HCT116 (cell line): Measurements from ENCODE around the gene GALNT13. TPM values are rescaled to one million over a fixed set of nuclear protein-coding genes. Genes with fewer than 3 reads are reported as not detected.

Experiments used
- ATAC-seq: fragments of 200-7000 bp; cut with Tn5 transposase; 2 replicates; pipeline ENCODE4 v1.9.1; 2020; ENCODE audit warnings: mild to moderate bottlenecking, moderate library complexity
- BruUV-seq: library from RNA; stranded (reverse); fragments of 400-500 nt; replicated peaks from 2 replicates; lab custom pipeline; 2021; lab: Mats Ljungman, UMichigan
- CTCF ChIA-PET: fragments of 300-600 bp; sonication (Branson Sonifier 250); formaldehyde crosslinking; loops from one replicate; lab custom pipeline; 2021; ENCODE audit warnings: antibody characterized with exemption; lab: Charles Lee
- POLR2A ChIA-PET: fragments of 300-600, 350-600 bp; sonication (Branson Sonifier 250); formaldehyde crosslinking; loops from one replicate; lab custom pipeline; 2021; ENCODE audit warnings: antibody characterized with exemption; lab: Charles Lee
- RAD21 ChIA-PET, 2 experiments: fragments of 300-600 bp; sonication (Branson Sonifier 250); formaldehyde crosslinking; loops; one replicate each; lab custom pipeline; 2023; ENCODE audit warnings: low total read pairs in 2 of 2; ENCODE audit not compliant: uncharacterized antibody in 2 of 2, unreplicated experiment in 2 of 2, low non-redundant PET in 1 of 2; lab: Charles Lee
- DNase-seq: peaks from one replicate; pipeline ENCODE4 v3.0.0-alpha.2; 2010; ENCODE audit warnings: low read depth, low spot score
- H2AFZ ChIP-seq: fragments of 200-600 bp; shearing (Covaris generic), sonication (generic); 2 replicates; pipeline ENCODE4 v1.6.1; 2017; ENCODE audit warnings: low read depth, mixed run types, mixed read lengths, antibody characterized with exemption, low read length; ENCODE audit not compliant: poor library complexity, severe bottlenecking
- H3K27ac ChIP-seq: 2 replicates; pipeline ENCODE4 v1.5.1; 2012; ENCODE audit warnings: low read depth, low read length
- H3K27me3 ChIP-seq: fragments of 200-600 bp; sonication (generic); 2 replicates; pipeline ENCODE4 v1.6.1; 2016; ENCODE audit warnings: mixed run types, low read length, mixed read lengths; ENCODE audit not compliant: insufficient read depth
- H3K36me3 ChIP-seq, 2 experiments: fragments of 200-500 bp in 1 of 2; fragments of 200-600 bp in 1 of 2; sonication (Bioruptor generic) in 1 of 2; sonication (generic) in 1 of 2; 2 replicates each; pipeline versions ENCODE4 v1.5.1 to v1.6.1; 2014 to 2016; ENCODE audit warnings: low read length in 2 of 2, inconsistent platforms in 1 of 2, mixed read lengths in 1 of 2, mixed run types in 1 of 2; ENCODE audit not compliant: insufficient read depth in 2 of 2, control insufficient read depth in 1 of 2
- H3K4me1 ChIP-seq, 2 experiments: fragments of 200-600 bp in 1 of 2; sonication (generic) in 1 of 2; 2 replicates each; pipeline versions ENCODE4 v1.5.1 to v1.6.1; 2012 to 2017; ENCODE audit warnings: low read length in 2 of 2, inconsistent platforms in 1 of 2, mild to moderate bottlenecking in 1 of 2, mixed read lengths in 1 of 2, mixed run types in 1 of 2, moderate library complexity in 1 of 2; ENCODE audit not compliant: insufficient read depth in 2 of 2, control insufficient read depth in 1 of 2
- H3K4me2 ChIP-seq: fragments of 200-600 bp; sonication (generic); 2 replicates; pipeline ENCODE4 v1.6.1; 2017; ENCODE audit warnings: mixed run types, low read length, mixed read lengths
- H3K4me3 ChIP-seq, 2 experiments: fragments of 200-600 bp in 1 of 2; sonication (generic) in 1 of 2; replicated peaks in 1 of 2; 2 replicates each; pipeline ENCODE4 v1.5.1; 2011 to 2016; ENCODE audit warnings: low read length in 2 of 2, control low read depth in 1 of 2, low read depth in 1 of 2, mild to moderate bottlenecking in 1 of 2, mixed read lengths in 1 of 2, mixed run types in 1 of 2
- H3K79me2 ChIP-seq: fragments of 200-600 bp; sonication (generic); 2 replicates; pipeline ENCODE4 v1.6.1; 2017; ENCODE audit warnings: mild to moderate bottlenecking, mixed run types, low read length, moderate library complexity, mixed read lengths; ENCODE audit not compliant: insufficient read depth
- H3K9ac ChIP-seq: fragments of 200-600 bp; sonication (generic); 2 replicates; pipeline ENCODE4 v1.6.1; 2016; ENCODE audit warnings: low read length, mixed read lengths
- H3K9me2 ChIP-seq: fragments of 200-600 bp; sonication (generic), shearing (Covaris generic); 2 replicates; pipeline ENCODE4 v1.6.1; 2017; ENCODE audit warnings: mixed run types, mild to moderate bottlenecking, moderate library complexity; ENCODE audit not compliant: insufficient read depth
- H3K9me3 ChIP-seq, 2 experiments: fragments of 200-500 bp in 1 of 2; fragments of 200-600 bp in 1 of 2; sonication (Bioruptor generic) in 1 of 2; sonication (generic) in 1 of 2; 2 replicates each; pipeline ENCODE4 v1.6.1; 2014 to 2017; ENCODE audit warnings: low read length in 2 of 2, mixed read lengths in 2 of 2, inconsistent platforms in 1 of 2, low read depth in 1 of 2, mild to moderate bottlenecking in 1 of 2, mixed run types in 1 of 2, moderate library complexity in 1 of 2; ENCODE audit not compliant: control insufficient read depth in 1 of 2, insufficient read depth in 1 of 2
- H4K20me1 ChIP-seq: fragments of 200-600 bp; sonication (generic), shearing (Covaris generic); 2 replicates; pipeline ENCODE4 v1.6.1; 2017; ENCODE audit warnings: mixed run types, mild to moderate bottlenecking, moderate library complexity; ENCODE audit not compliant: insufficient read depth
- CEBPB ChIP-seq: IDR thresholded peaks from 2 replicates; pipeline ENCODE4 v1.6.1; 2012; ENCODE audit warnings: low read depth
- EGR1 ChIP-seq: IDR thresholded peaks from 2 replicates; pipeline ENCODE4 v1.6.1; 2012; ENCODE audit warnings: low read depth
- ELF1 ChIP-seq: IDR thresholded peaks from 2 replicates; pipeline ENCODE4 v1.6.1; 2012; ENCODE audit warnings: low read depth, borderline replicate concordance
- FOSL1 ChIP-seq: IDR thresholded peaks from 2 replicates; pipeline ENCODE4 v1.6.1; 2012; ENCODE audit warnings: low read depth
- JUND ChIP-seq: IDR thresholded peaks from 2 replicates; pipeline ENCODE4 v1.6.1; 2012
- RAD21 ChIP-seq: IDR thresholded peaks from 2 replicates; pipeline ENCODE4 v1.6.1; 2012; ENCODE audit warnings: low read depth, mild to moderate bottlenecking
- SIN3A ChIP-seq: IDR thresholded peaks from 2 replicates; pipeline ENCODE4 v1.6.1; 2012; ENCODE audit warnings: low read depth
- SRF ChIP-seq: IDR thresholded peaks from 2 replicates; pipeline ENCODE4 v1.6.1; 2012; ENCODE audit warnings: low read depth
- intact Hi-C: fragments of 100-400 bp; cut with micrococcal nuclease; formaldehyde crosslinking; loops from 2 replicates; pipeline ENCODE4 v1.10.0; 2022
- total RNA-seq: library from RNA; stranded (reverse); gene quantifications from one replicate; pipeline ENCODE4 v1.2.1, GENCODE V29; 2021; ENCODE audit not compliant: unreplicated experiment
- TF ChIP-seq, protein P1 (sequence below): IDR thresholded peaks from 2 replicates; pipeline ENCODE4 v1.6.1; 2012
- TF ChIP-seq, protein P2 (sequence below): IDR thresholded peaks from 2 replicates; pipeline ENCODE4 v1.6.1; 2012; ENCODE audit warnings: low read depth
- TF ChIP-seq, protein P3 (sequence below): IDR thresholded peaks from 2 replicates; pipeline ENCODE4 v1.6.1; 2012
- TF ChIP-seq, protein P4 (sequence below): IDR thresholded peaks from 2 replicates; pipeline ENCODE4 v1.6.1; 2011; ENCODE audit warnings: mild to moderate bottlenecking, low read length, moderate library complexity; ENCODE audit not compliant: insufficient replicate concordance; ENCODE audit errors: extremely low read depth

GALNT13 gene
- total RNA-seq, 1 experiment from 2014 or later, result 0.44 TPM

DNA sequence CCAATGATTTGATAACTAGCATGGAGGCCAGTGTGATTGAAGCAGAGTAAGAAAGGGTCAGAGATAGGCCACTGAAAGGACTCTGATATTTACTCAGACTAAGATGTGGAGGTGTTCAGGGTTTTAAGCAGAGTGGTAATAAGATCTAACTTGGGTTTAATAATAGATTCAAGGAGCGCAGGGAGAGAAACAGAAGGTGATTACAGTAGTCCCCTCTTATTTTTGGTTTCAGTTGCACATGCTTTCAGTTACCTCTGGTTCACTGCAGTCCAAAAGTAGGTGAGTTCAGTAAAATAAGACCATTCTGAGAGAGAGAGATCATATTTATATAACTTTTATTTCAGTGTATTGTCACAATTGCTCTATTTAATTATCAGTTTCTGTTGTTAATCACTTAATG lies 13.5 kb upstream of the GALNT13 start (continued):
- TF ChIP-seq, protein P1, sequence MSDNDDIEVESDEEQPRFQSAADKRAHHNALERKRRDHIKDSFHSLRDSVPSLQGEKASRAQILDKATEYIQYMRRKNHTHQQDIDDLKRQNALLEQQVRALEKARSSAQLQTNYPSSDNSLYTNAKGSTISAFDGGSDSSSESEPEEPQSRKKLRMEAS, result no peak
- TF ChIP-seq SIN3A, result no peak

DNA sequence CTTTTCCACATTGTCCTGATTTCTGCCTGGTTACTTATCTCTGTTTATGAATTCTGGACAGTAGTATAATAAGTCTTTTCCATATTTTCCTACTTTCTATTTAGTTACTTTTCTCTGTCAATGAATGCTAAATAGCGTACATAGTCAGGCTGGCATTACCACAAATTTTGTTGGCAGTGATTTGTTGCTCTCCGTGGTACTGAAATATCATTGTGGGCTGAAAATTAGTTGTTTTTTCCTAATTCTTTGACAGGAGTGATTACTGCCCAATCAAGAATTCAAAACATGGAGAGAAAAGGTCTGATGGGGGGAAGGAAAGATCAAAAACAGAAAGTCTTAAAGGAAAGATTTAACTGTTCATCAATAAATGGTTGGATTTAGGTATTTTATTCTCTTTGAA lies 7.7 kb upstream of the GALNT13 start:
- Histone ChIP-seq H3K27me3 (no peaks in the 10 kb centered on the region), H3K4me2 (no peak overlapping the region), H3K36me3 (no peaks in the 10 kb centered on the region), H3K79me2 (no peaks in the 10 kb centered on the region), H3K27ac (no peak overlapping the region), H2AFZ (no peak overlapping the region), H4K20me1 (no peaks in the 10 kb centered on the region), H3K9me2 (no peaks in the 10 kb centered on the region), H3K4me1 (no peaks in the 10 kb centered on the region), H3K9me3 (no peaks in the 10 kb centered on the region), H3K4me3 (no peak overlapping the region), H3K9ac (no peak overlapping the region)
- RAD21 ChIA-PET, result no interaction called here
- TF ChIP-seq, protein P2, sequence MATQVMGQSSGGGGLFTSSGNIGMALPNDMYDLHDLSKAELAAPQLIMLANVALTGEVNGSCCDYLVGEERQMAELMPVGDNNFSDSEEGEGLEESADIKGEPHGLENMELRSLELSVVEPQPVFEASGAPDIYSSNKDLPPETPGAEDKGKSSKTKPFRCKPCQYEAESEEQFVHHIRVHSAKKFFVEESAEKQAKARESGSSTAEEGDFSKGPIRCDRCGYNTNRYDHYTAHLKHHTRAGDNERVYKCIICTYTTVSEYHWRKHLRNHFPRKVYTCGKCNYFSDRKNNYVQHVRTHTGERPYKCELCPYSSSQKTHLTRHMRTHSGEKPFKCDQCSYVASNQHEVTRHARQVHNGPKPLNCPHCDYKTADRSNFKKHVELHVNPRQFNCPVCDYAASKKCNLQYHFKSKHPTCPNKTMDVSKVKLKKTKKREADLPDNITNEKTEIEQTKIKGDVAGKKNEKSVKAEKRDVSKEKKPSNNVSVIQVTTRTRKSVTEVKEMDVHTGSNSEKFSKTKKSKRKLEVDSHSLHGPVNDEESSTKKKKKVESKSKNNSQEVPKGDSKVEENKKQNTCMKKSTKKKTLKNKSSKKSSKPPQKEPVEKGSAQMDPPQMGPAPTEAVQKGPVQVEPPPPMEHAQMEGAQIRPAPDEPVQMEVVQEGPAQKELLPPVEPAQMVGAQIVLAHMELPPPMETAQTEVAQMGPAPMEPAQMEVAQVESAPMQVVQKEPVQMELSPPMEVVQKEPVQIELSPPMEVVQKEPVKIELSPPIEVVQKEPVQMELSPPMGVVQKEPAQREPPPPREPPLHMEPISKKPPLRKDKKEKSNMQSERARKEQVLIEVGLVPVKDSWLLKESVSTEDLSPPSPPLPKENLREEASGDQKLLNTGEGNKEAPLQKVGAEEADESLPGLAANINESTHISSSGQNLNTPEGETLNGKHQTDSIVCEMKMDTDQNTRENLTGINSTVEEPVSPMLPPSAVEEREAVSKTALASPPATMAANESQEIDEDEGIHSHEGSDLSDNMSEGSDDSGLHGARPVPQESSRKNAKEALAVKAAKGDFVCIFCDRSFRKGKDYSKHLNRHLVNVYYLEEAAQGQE, result peak; percentile 79
- no peak for TF ChIP-seq SRF
- POLR2A ChIA-PET, result no interaction called here
- DNase-seq, result no peak
- ATAC-seq, result no peak
- no TSS peak for BruUV-seq
- intact Hi-C loops, result no loop called here
- CTCF ChIA-PET, result no interaction called here

DNA sequence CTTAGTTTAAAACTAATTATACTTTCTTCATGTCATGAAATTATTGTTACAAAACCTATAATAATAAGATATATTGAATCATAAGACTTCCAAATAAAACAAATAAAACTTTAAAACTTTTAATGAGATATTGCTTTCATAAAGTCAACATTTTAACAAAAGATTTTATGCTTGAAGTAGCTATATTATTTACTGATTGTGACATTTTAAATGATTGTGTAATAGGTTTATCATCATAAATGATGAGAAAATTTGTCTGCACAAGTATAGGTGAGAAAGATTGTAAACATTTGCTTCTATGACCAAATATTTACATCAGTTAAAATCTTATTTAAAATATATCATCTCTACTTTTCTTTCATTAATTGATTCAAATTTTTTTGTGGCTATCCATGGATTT lies 5.1 kb upstream of the GALNT13 start:
- intact Hi-C loops, result no loop called here
- CTCF ChIA-PET, result no interaction called here
- no peak for TF ChIP-seq SIN3A
- TF ChIP-seq, protein P1, result no peak
- no peak for TF ChIP-seq RAD21
- no peak for TF ChIP-seq JUND
- TF ChIP-seq, protein P3, sequence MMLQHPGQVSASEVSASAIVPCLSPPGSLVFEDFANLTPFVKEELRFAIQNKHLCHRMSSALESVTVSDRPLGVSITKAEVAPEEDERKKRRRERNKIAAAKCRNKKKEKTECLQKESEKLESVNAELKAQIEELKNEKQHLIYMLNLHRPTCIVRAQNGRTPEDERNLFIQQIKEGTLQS, result no peak
- TF ChIP-seq FOSL1, result no peak
- TF ChIP-seq, protein P4, sequence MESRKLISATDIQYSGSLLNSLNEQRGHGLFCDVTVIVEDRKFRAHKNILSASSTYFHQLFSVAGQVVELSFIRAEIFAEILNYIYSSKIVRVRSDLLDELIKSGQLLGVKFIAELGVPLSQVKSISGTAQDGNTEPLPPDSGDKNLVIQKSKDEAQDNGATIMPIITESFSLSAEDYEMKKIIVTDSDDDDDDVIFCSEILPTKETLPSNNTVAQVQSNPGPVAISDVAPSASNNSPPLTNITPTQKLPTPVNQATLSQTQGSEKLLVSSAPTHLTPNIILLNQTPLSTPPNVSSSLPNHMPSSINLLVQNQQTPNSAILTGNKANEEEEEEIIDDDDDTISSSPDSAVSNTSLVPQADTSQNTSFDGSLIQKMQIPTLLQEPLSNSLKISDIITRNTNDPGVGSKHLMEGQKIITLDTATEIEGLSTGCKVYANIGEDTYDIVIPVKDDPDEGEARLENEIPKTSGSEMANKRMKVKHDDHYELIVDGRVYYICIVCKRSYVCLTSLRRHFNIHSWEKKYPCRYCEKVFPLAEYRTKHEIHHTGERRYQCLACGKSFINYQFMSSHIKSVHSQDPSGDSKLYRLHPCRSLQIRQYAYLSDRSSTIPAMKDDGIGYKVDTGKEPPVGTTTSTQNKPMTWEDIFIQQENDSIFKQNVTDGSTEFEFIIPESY, result no peak
- no peak for TF ChIP-seq EGR1
- TF ChIP-seq ELF1, result no peak
- TF ChIP-seq CEBPB, result no peak

More for the DNA sequence above, 5.1 kb upstream of the GALNT13 start:
- H3K79me2 ChIP-seq, result no peaks in the 10 kb centered on the region
- no peak overlapping the region for H3K4me3 ChIP-seq
- no peaks in the 10 kb centered on the region for H3K9me2 ChIP-seq
- H3K4me2 ChIP-seq, result no peak overlapping the region
- ATAC-seq (no peak), DNase-seq (no peak)
- H3K27ac ChIP-seq, result no peak overlapping the region
- POLR2A ChIA-PET, result no interaction called here
- H3K4me1 ChIP-seq, result no peaks in the 10 kb centered on the region
- RAD21 ChIA-PET, result no interaction called here
- no peaks in the 10 kb centered on the region for H3K9me3 ChIP-seq
- no peaks in the 10 kb centered on the region for H3K27me3 ChIP-seq
- no peak overlapping the region for H3K9ac ChIP-seq
- no peak overlapping the region for H2AFZ ChIP-seq
- no TSS peak for BruUV-seq
- H4K20me1 ChIP-seq, result no peaks in the 10 kb centered on the region
- no peaks in the 10 kb centered on the region for H3K36me3 ChIP-seq
